IMR-90 (cell line): ENCODE measurements around the gene ANXA3.

ENCODE experiments used
- CTCF ChIP-seq: conservative IDR thresholded peaks from 2 replicates; pipeline ENCODE4 v1.5.1; 2012; ENCODE audit warnings: mild to moderate bottlenecking, low read depth, low read length, improper control_type of control experiment
- POLR2A ChIP-seq: IDR thresholded peaks from 2 replicates; pipeline ENCODE4 v1.6.1; 2012; ENCODE audit warnings: mild to moderate bottlenecking, low read depth, low read length
- SMC3 ChIP-seq: fragments of 150-350 bp; IDR thresholded peaks from 2 replicates; pipeline ENCODE4 v1.6.1; 2016; ENCODE audit warnings: low read depth, mild to moderate bottlenecking, antibody characterized with exemption, low read length, moderate library complexity

DNA sequence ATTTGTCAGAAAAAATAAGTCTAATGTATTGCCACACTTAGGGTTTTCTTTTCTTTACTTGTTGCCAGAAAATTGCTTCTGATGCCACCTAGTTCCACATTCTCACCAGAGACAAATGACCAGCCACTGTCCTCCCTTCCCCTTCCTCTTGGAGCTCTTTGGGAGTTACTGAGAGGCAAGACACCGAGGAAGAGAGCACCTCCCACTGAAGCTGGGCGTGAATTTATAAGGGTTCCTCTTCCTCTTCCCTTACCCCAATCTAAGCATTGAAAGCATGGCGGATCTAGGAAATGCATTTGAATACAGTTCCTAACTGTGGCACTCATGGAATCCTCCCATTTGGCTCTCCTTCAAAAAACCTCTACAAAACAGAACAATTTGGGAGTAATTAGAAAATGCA is 30.0 kb downstream of the ANXA3 start:
- no peak for TF ChIP-seq SMC3
- TF ChIP-seq POLR2A, result no peak
- TF ChIP-seq CTCF, result no peak
